ENCODE data around the gene FABP7. TPM values are rescaled to one million over a fixed set of nuclear protein-coding genes. Genes with fewer than 3 reads are reported as not detected.

FABP7 gene
- total and polyA plus RNA-seq, 2 donors (not counting 1 experiment from before 2014, with no cell fraction given): not detected

GRCh38 chr6:122809001-122809400 lies 29.5 kb downstream of the FABP7 start:
- POLR2A ChIA-PET: no interaction called here
- no peak overlapping the region for H2AFZ ChIP-seq (ENCODE audit: insufficient read depth, low read depth, low read length, poor library complexity, severe bottlenecking)
- no peak overlapping the region for H3K9ac ChIP-seq (ENCODE audit: low read length)
- TF ChIP-seq CTCF (IDR thresholded peaks at IDR 0.05): no peak
- no peaks in the 10 kb centered on the region for H3K79me2 ChIP-seq (ENCODE audit: control insufficient read depth, insufficient read depth, low read length)
- no peaks in the 10 kb centered on the region for H4K20me1 ChIP-seq (ENCODE audit: control insufficient read depth, insufficient read depth, low read length, poor library complexity, severe bottlenecking)
- no peak for ATAC-seq (ENCODE audit: low read depth)
- no peak for DNase-seq
- H3K4me2 ChIP-seq (replicated peaks; ENCODE audit: low read depth, low read length, poor library complexity, severe bottlenecking): no peak overlapping the region
- no peaks in the 10 kb centered on the region for H3K4me1 Mint-ChIP-seq
- no peak overlapping the region for H3K27ac ChIP-seq (ENCODE audit: low read length in 2 of 2)
- intact Hi-C loops (cut with micrococcal nuclease): no loop called here
- no peaks in the 10 kb centered on the region for H3K27me3 Mint-ChIP-seq
- 100% methylated on average over 1 of the region's 4 CpGs for WGBS (ENCODE audit: insufficient coverage)
- no peaks in the 10 kb centered on the region for H3K36me3 ChIP-seq (replicated peaks in 1 of 2; ENCODE audit: control extremely low read depth in 1 of 2, control insufficient read depth in 1 of 2, extremely low read depth in 1 of 2, insufficient read depth in 2 of 2, low read length in 1 of 2)
- no peaks in the 10 kb centered on the region for H3K4me1 ChIP-seq (ENCODE audit: control insufficient read depth in 2 of 2, insufficient read depth in 2 of 2, low read length in 2 of 2)
- H3K9me3 Mint-ChIP-seq (ENCODE audit: insufficient read depth): no peaks in the 10 kb centered on the region
- H3K4me3 Mint-ChIP-seq: no peak overlapping the region
- H3K27ac Mint-ChIP-seq: no peak overlapping the region
- H3K4me3 ChIP-seq (ENCODE audit: control extremely low read depth in 1 of 5, extremely low read depth in 1 of 5, insufficient read depth in 1 of 5, low read depth in 2 of 5, low read length in 4 of 5): no peak overlapping the region
- no peaks in the 10 kb centered on the region for H3K27me3 ChIP-seq (replicated peaks in 1 of 4; ENCODE audit: control extremely low read depth in 1 of 4, control insufficient read depth in 3 of 4, insufficient read depth in 4 of 4, low read length in 3 of 4)
- CTCF ChIA-PET: no interaction called here
- H3K9me3 ChIP-seq (ENCODE audit: control extremely low read depth in 1 of 3, control insufficient read depth in 2 of 3, insufficient read depth in 1 of 3, low read length in 2 of 3): no peaks in the 10 kb centered on the region

GRCh38 chr6:122809691-122810090 lies 30.2 kb downstream of the FABP7 start:
- POLR2A ChIA-PET: no interaction called here
- intact Hi-C loops (cut with micrococcal nuclease): no loop called here
- TF ChIP-seq CTCF (IDR thresholded peaks at IDR 0.05) (no peak), EZH2 (IDR thresholded peaks at IDR 0.05; ENCODE audit: borderline replicate concordance, insufficient read depth, low read depth, low read length, poor library complexity, severe bottlenecking) (no peak)

More at GRCh38 chr6:122809691-122810090, 30.2 kb downstream of the FABP7 start:
- 90% methylated on average over 1 of the region's 2 CpGs for WGBS (ENCODE audit: insufficient coverage)
- H2AFZ ChIP-seq (ENCODE audit: insufficient read depth, low read depth, low read length, poor library complexity, severe bottlenecking): no peak overlapping the region
- DNase-seq: no peak
- CTCF ChIA-PET: no interaction called here
- H3K9me3 Mint-ChIP-seq (ENCODE audit: insufficient read depth): no peaks in the 10 kb centered on the region
- no peak overlapping the region for H3K4me3 Mint-ChIP-seq
- H3K27me3 Mint-ChIP-seq: no peaks in the 10 kb centered on the region
- H3K27me3 ChIP-seq (replicated peaks in 1 of 4; ENCODE audit: control extremely low read depth in 1 of 4, control insufficient read depth in 3 of 4, insufficient read depth in 4 of 4, low read length in 3 of 4): no peaks in the 10 kb centered on the region
- H3K79me2 ChIP-seq (ENCODE audit: control insufficient read depth, insufficient read depth, low read length): no peaks in the 10 kb centered on the region
- H3K9me3 ChIP-seq (ENCODE audit: control extremely low read depth in 1 of 3, control insufficient read depth in 2 of 3, insufficient read depth in 1 of 3, low read length in 2 of 3): no peaks in the 10 kb centered on the region
- no peaks in the 10 kb centered on the region for H3K4me1 ChIP-seq (ENCODE audit: control insufficient read depth in 2 of 2, insufficient read depth in 2 of 2, low read length in 2 of 2)
- no peak overlapping the region for H3K4me3 ChIP-seq (ENCODE audit: control extremely low read depth in 1 of 5, extremely low read depth in 1 of 5, insufficient read depth in 1 of 5, low read depth in 2 of 5, low read length in 4 of 5)
- no peaks in the 10 kb centered on the region for H3K4me1 Mint-ChIP-seq
- no peak overlapping the region for H3K27ac Mint-ChIP-seq
- no peak overlapping the region for H3K4me2 ChIP-seq (replicated peaks; ENCODE audit: low read depth, low read length, poor library complexity, severe bottlenecking)
- H3K27ac ChIP-seq (ENCODE audit: low read length in 2 of 2): no peak overlapping the region
- no peak for ATAC-seq (ENCODE audit: low read depth)
- no peaks in the 10 kb centered on the region for H3K36me3 ChIP-seq (replicated peaks in 1 of 2; ENCODE audit: control extremely low read depth in 1 of 2, control insufficient read depth in 1 of 2, extremely low read depth in 1 of 2, insufficient read depth in 2 of 2, low read length in 1 of 2)
- H4K20me1 ChIP-seq (ENCODE audit: control insufficient read depth, insufficient read depth, low read length, poor library complexity, severe bottlenecking): no peaks in the 10 kb centered on the region
- H3K9ac ChIP-seq (ENCODE audit: low read length): no peak overlapping the region
